HEK293T (cell line): ENCODE measurements around the gene ING4.

Source experiments
- CTCF ChIA-PET: fragments of 350-600 bp; formaldehyde crosslinking; extraction: SDS; loops from one replicate; lab custom pipeline; 2021; ENCODE audit warnings: antibody characterized with exemption, inconsistent platforms; lab: Yijun Ruan, JAX
- POLR2A ChIA-PET: fragments of 350-600 bp; formaldehyde crosslinking; extraction: SDS; loops from one replicate; lab custom pipeline; 2020; ENCODE audit warnings: antibody characterized with exemption, inconsistent platforms; lab: Yijun Ruan, JAX
- DNase-seq: peaks from one replicate; pipeline ENCODE4 v3.0.0; 2012; ENCODE audit warnings: mixed read lengths; ENCODE audit errors: extremely low spot score
- ARNT ChIP-seq: fragments of 450-650 bp; IDR thresholded peaks from 2 replicates; pipeline ENCODE4 v1.6.1; 2017; ENCODE audit warnings: mild to moderate bottlenecking
- BHLHE40 ChIP-seq: fragments of 450-650 bp; IDR thresholded peaks from 2 replicates; pipeline ENCODE4 v1.6.1; 2016; ENCODE audit warnings: mild to moderate bottlenecking, moderate library complexity, borderline replicate concordance
- CTBP1 ChIP-seq: fragments of 450-650 bp; IDR thresholded peaks from 2 replicates; pipeline ENCODE4 v1.6.1; 2016; ENCODE audit warnings: borderline replicate concordance
- ELF4 ChIP-seq: fragments of 450-650 bp; IDR thresholded peaks from 2 replicates; pipeline ENCODE4 v1.6.1; 2017; ENCODE audit warnings: antibody characterized with exemption
- FOXA1 ChIP-seq: fragments of 450-650 bp; IDR thresholded peaks from 2 replicates; pipeline ENCODE4 v1.6.1; 2016; ENCODE audit warnings: mild to moderate bottlenecking
- FOXK2 ChIP-seq: fragments of 450-650 bp; IDR thresholded peaks from 2 replicates; pipeline ENCODE4 v1.6.1; 2016; ENCODE audit warnings: mild to moderate bottlenecking
- FOXM1 ChIP-seq: fragments of 450-650 bp; IDR thresholded peaks from 2 replicates; pipeline ENCODE4 v1.6.1; 2017; ENCODE audit warnings: mild to moderate bottlenecking, borderline replicate concordance
- HDGF ChIP-seq: fragments of 450-650 bp; IDR thresholded peaks from 2 replicates; pipeline ENCODE4 v1.6.1; 2017; ENCODE audit warnings: antibody characterized with exemption, borderline replicate concordance
- L3MBTL2 ChIP-seq: fragments of 450-650 bp; conservative IDR thresholded peaks from 2 replicates; pipeline ENCODE4 v1.6.1; 2016; ENCODE audit warnings: mild to moderate bottlenecking
- LEF1 ChIP-seq: fragments of 450-650 bp; IDR thresholded peaks from 2 replicates; pipeline ENCODE4 v1.6.1; 2017; ENCODE audit warnings: mild to moderate bottlenecking, borderline replicate concordance
- NFRKB ChIP-seq: fragments of 450-650 bp; IDR thresholded peaks from 2 replicates; pipeline ENCODE4 v1.6.1; 2016; ENCODE audit warnings: mild to moderate bottlenecking, moderate library complexity
- SP1 ChIP-seq: fragments of 450-650 bp; IDR thresholded peaks from 2 replicates; pipeline ENCODE4 v1.6.1; 2017
- SUZ12 ChIP-seq: fragments of 450-650 bp; IDR thresholded peaks from 2 replicates; pipeline ENCODE4 v1.6.1; 2016; ENCODE audit warnings: mild to moderate bottlenecking
- TARDBP ChIP-seq: fragments of 450-650 bp; IDR thresholded peaks from 2 replicates; pipeline ENCODE4 v1.6.1; 2016
- ZNF384 ChIP-seq: fragments of 450-650 bp; IDR thresholded peaks from 2 replicates; pipeline ENCODE4 v1.6.1; 2016
- TF ChIP-seq, protein P1 (sequence below): fragments of 450-650 bp; IDR thresholded peaks from 2 replicates; pipeline ENCODE4 v1.6.1; 2016

Gene ING4

DNA sequence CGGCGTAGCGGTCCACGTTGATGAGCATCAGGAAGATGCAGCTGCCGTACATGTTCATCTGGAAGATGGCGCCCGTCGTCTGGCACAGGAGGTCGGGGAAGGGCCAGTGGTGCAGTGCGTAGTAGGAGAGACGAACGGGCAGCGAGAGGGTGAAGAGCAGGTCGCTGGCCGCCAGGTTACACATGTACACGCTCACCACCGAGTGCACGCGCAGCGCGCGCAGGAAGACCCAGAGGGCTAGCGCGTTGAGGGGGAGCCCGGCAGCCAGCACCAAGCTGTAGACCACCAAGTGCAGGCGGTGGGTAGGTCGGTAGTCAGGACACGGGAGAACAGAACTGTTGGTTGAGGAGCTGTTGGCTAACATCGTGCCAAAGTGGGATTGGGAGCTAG, 42.0 kb downstream of the ING4 start:
- CTCF ChIA-PET, result interaction anchor here (0.6 to 1.4 kb wide), 2 partner anchors 11 to 68 kb away, joined by 3 to 4 read pairs; partner anchors contain the start of gene ZNF384
- POLR2A ChIA-PET, result interaction anchor here (0.9 kb wide), 1 partner anchor 69 kb away, joined by 4 read pairs; the partner anchor contains the start of gene ZNF384
- TF ChIP-seq ARNT (no peak), CTBP1 (no peak), BHLHE40 (no peak), SUZ12 (no peak), ELF4 (no peak), LEF1 (no peak), FOXK2 (no peak), ZNF384 (no peak), FOXA1 (no peak), FOXM1 (no peak), L3MBTL2 (no peak), HDGF (no peak), TARDBP (no peak), SP1 (no peak), NFRKB (no peak)
- TF ChIP-seq, protein P1, sequence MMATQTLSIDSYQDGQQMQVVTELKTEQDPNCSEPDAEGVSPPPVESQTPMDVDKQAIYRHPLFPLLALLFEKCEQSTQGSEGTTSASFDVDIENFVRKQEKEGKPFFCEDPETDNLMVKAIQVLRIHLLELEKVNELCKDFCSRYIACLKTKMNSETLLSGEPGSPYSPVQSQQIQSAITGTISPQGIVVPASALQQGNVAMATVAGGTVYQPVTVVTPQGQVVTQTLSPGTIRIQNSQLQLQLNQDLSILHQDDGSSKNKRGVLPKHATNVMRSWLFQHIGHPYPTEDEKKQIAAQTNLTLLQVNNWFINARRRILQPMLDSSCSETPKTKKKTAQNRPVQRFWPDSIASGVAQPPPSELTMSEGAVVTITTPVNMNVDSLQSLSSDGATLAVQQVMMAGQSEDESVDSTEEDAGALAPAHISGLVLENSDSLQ, result no peak
- DNase-seq, result no peak

DNA sequence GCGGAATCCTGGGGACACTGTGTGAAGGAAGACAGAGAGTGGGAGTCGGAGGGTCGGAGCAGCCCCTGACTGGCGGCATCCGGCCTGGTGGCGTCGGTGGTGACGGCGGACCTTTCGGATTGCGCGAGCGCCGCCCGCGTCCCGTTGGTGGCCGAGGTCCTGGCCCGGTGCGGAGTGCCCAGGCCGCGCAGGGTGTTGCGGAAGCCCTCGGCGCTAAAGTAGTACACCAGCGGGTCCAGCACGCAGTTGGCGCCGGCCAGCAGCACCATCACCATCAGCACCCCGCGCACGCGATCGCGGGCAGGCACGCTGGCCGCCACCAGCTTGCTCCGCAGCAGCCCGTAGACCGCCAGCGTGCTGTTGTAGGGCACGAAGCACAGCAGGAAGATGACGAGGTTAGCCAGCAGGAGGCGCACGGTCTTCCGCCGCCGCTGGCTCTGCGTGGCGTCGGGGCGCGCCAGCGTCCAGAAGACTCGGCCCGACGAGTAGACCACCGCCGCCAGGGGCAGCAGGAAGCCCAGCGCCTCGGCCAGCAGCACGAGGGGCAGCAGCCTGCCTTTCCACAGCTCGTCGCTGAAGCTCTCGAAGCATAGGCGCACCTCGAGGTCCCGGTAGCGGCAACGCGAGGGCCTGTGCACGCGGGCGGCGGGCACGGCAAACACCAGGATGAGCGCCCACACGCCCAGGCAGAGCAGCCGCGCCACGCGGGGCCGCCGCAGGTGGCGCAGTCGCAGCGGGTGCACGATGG, 42.6 kb downstream of the ING4 start:
- ChIA-PET POLR2A (no interaction called here), CTCF (no interaction called here)
- no peak for DNase-seq
- TF ChIP-seq SUZ12 (no peak), HDGF (no peak), L3MBTL2 (no peak), LEF1 (no peak), ELF4 (no peak), NFRKB (no peak), SP1 (no peak), FOXA1 (no peak), ARNT (no peak), ZNF384 (no peak), TARDBP (no peak), FOXK2 (no peak), FOXM1 (no peak)
- TF ChIP-seq, protein P1, result no peak

DNA sequence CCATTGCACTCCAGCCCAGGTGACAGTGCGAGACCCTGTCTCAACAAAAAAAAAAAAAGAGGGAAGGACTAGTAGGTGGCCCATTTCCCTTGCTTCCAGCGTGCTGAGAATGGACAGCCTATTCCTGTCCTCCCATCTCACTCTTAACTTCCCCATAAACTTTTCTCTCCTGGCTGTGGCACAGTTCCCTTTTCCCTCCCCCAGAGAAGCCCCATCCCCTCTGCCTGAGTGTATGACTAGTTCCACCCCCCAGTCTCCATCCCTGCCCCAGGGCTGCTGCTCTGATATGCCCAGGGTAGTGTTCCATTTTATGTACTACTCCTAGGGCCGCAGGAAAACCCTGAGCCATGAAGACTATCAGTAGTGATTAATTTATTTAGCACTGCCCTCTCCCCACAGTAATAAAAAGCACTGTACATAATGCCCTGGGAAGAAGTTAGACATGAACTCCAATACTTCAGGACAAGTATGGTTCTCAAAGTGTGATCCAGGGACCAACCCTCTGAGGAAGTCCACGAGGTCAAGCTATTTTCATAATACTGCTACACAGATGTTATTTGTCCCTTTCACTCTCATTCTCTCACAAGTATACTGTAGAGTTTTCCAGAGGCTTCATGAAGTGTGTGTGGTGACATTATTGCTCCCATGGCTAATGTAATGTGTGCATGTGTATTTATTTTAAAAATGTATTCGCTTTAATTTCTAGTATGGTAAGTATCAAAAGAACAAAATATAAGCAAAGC, 44.3 kb downstream of the ING4 start:
- TF ChIP-seq, protein P1, result no peak
- TF ChIP-seq SUZ12 (no peak), ZNF384 (no peak), ARNT (no peak), FOXK2 (no peak), FOXM1 (no peak), CTBP1 (no peak), ELF4 (no peak), LEF1 (no peak), L3MBTL2 (no peak), SP1 (no peak), NFRKB (no peak), TARDBP (no peak), FOXA1 (no peak), HDGF (no peak), BHLHE40 (no peak)
- POLR2A ChIA-PET, result interaction anchor here (0.7 to 1.1 kb wide), 4 partner anchors 11 to 209 kb away, joined by 3 to 4 read pairs (median 3); partner anchors contain the start of genes COPS7A and ZNF384
- CTCF ChIA-PET, result interaction anchor here (0.6 to 1.7 kb wide), 5 partner anchors 13 to 81 kb away, joined by 3 to 5 read pairs (median 3); no protein-coding TSS in a partner anchor
- DNase-seq, result no peak

DNA sequence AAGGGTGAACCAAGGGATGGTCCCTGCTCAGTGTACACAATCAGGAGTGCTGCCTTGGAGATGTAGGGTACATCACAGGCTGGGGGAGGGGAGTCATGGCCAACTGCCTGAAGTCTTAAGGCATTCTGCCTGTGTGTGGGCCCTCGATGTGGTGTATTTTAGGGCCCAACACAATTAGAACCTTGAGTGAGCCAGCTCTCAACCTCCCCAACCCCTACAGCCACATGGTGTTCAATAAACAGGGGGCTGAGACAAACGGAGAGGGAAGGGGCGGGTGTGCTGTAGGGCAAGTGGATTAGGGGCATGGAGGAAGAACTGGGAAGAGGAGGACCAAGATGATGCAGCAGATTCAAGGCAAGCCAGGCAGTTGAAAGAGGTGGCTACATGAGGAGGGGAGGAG, 47.1 kb downstream of the ING4 start:
- ChIA-PET POLR2A (interaction anchor here (0.8 kb wide), 2 partner anchors 45 to 138 kb away, joined by 3 read pairs; partner anchors contain the start of gene MLF2), CTCF (interaction anchor here (0.6 to 0.8 kb wide), 3 partner anchors 29 to 207 kb away, joined by 4 read pairs; no protein-coding TSS in a partner anchor)
- TF ChIP-seq ARNT, result no peak
- TF ChIP-seq SUZ12, result no peak
- no peak for TF ChIP-seq ZNF384
- no peak for TF ChIP-seq BHLHE40
- no peak for TF ChIP-seq LEF1
- no peak for TF ChIP-seq ELF4
- TF ChIP-seq FOXA1, result no peak
- DNase-seq, result no peak

DNA sequence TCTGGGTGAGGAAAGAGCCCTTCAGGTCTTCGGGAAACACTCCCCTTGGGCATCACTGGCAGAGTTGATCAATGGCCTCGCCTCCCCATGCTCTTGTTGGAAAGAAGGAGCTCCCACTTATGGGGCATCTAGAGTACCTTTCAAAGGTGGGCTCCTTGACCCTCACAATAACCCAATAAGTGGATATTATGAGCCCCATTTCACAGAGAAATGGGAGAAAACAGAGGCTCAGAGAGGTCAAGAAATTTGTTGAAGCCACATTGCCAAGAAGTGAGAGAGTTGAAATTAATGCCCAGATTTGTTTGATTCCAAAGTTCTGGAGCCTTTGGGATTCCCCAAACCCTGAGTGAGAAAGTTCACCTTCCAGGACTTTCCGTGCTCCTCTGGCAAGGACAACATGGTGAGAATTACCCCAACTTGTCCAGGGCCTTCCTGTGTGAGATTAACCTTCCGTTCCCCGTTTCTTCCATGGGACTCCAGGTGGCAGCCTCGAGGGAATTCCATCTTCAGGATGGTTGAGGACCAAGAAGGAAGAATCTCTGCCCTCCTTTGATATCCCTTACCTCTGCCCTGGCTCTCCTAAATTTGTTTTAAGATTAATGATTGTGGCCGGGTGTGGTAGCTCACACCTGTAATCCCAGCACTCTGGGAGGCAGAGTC, 48.3 kb downstream of the ING4 start:
- no peak for TF ChIP-seq BHLHE40
- TF ChIP-seq L3MBTL2, result no peak
- TF ChIP-seq TARDBP, result no peak
- TF ChIP-seq LEF1, result no peak

More for the DNA sequence above, 48.3 kb downstream of the ING4 start:
- CTCF ChIA-PET, result interaction anchor here (0.6 to 2.3 kb wide), 10 partner anchors 9 to 238 kb away, joined by 3 to 11 read pairs (median 4); partner anchors contain the start of genes MLF2 and ZNF384
- DNase-seq, result no peak
- POLR2A ChIA-PET, result interaction anchor here (0.8 to 3.7 kb wide), 8 partner anchors 13 to 238 kb away, joined by 3 to 39 read pairs (median 7); partner anchors contain the start of genes COPS7A, MLF2, MRPL51 and USP5
